Activated T-helper 17 cell treated with anti-CD3 and anti-CD28 coated beads, Interleukin-2, amount 50 U/mL, for 72 hours (primary cell): Measurements from ENCODE around the gene LRMDA. TPM values are rescaled to one million over a fixed set of nuclear protein-coding genes. Genes with fewer than 3 reads are reported as not detected.
"Not testable (repeated sequence)": the region's sequence is repeated elsewhere in the genome, so short reads cannot be mapped to it uniquely, and the experiment has no call there.

Source experiments
- ATAC-seq: fragments of 150-1000 bp; cut with Tn5 transposase; replicated peaks from 2 replicates; pipeline ENCODE4 v1.10.0; 2021; ENCODE audit warnings: mild to moderate bottlenecking, moderate library complexity
- H3K27ac Mint-ChIP-seq: one replicate; pipeline ENCODE4 v1.8.0; 2022; ENCODE audit warnings: mixed read lengths
- H3K27me3 Mint-ChIP-seq: one replicate; pipeline ENCODE4 v1.8.0; 2022; ENCODE audit warnings: mixed read lengths
- H3K36me3 Mint-ChIP-seq: one replicate; pipeline ENCODE4 v1.8.0; 2022; ENCODE audit warnings: low read depth, mild to moderate bottlenecking, mixed read lengths
- H3K4me1 Mint-ChIP-seq: one replicate; pipeline ENCODE4 v1.8.0; 2022; ENCODE audit warnings: mixed read lengths
- H3K4me3 Mint-ChIP-seq: one replicate; pipeline ENCODE4 v1.8.0; 2022; ENCODE audit warnings: mild to moderate bottlenecking, mixed read lengths
- H3K9me3 Mint-ChIP-seq: one replicate; pipeline ENCODE4 v1.8.0; 2022; ENCODE audit warnings: mixed read lengths
- total RNA-seq, 2 donors: library from RNA; stranded (reverse); gene quantifications; one replicate each; pipeline ENCODE4 v1.2.3, GENCODE V29; 2022

LRMDA gene
- total RNA-seq, 2 donors from 2014 or later: not detected

DNA sequence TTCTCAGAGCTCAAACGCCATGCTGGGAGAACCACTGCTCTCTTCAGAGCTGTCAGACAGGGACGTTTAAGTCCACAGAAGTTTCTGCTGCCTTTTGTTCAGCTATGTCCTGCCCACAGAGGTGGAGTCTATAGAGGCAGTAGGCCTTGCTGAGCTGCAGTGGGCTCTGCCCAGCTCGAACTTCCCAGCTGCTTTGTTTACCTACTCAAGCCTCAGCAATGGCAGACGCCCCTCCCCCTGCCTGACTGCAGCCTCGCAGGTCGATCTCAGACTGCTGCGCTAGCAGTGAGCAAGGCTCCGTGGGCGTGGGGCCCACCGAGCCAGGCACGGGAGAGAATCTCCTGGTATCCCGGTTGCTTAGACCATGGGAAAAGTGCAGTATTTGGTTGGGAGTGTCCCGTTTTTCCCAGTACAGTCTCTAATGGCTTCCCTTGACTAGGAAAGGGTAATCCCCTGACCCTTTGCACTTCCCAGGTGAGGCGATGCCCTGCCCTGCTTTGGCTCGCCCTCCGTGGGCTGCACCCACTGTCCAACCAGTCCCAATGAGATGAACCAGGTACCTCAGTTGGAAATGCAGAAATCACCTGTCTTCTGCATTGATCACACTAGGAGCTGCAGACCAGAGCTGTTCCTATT lies 89.9 kb downstream of the LRMDA start:
- peaks cover 27% of the 10 kb centered on the region for H3K27me3 Mint-ChIP-seq
- not testable (repeated sequence) for H3K27ac Mint-ChIP-seq, H3K4me3 Mint-ChIP-seq, H3K4me1 Mint-ChIP-seq, H3K36me3 Mint-ChIP-seq, ATAC-seq, H3K9me3 Mint-ChIP-seq

DNA sequence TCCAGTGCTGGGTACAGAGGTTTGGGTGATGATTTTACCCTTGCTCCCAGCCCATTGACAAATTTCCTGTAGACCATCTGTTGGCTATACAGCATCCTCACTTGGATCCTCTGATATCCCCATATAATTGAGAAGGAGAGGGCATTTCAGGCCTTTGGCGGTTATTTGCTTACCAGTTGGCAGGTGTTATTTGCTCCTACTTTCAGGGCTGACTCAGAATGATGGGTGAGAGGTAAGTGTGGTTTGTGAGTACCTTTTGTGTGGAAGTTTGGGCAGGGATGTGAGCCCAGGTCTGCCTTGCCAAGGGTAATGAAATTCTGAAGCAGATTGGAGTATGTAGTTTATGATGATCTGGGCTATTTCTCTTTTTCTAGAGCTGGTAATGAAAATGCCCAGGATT lies 93.6 kb downstream of the LRMDA start:
- no peak for ATAC-seq
- H3K4me3 Mint-ChIP-seq: no peak overlapping the region
- H3K27ac Mint-ChIP-seq: no peak overlapping the region
- no peaks in the 10 kb centered on the region for H3K9me3 Mint-ChIP-seq
- no peaks in the 10 kb centered on the region for H3K4me1 Mint-ChIP-seq
- H3K36me3 Mint-ChIP-seq: no peaks in the 10 kb centered on the region
- peaks cover 29% of the 10 kb centered on the region for H3K27me3 Mint-ChIP-seq

DNA sequence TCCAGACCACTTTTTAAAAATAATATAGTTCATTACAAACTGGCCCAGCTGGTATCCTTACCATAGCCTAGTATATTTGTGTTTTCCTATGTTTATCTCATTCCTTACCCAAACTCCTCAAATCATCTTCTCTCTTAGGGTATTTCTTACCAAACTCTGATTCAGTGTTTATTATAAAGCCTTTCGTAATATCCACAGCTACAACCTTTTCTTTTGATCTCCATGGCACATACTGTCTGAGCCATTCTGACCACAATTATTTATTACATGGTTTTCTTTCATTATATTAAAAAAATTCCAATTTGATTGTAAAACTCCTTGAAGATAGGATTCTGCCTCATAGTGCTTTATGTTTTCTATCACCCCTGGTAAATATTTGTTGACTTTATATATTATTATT lies 94.2 kb downstream of the LRMDA start:
- no peak overlapping the region for H3K4me3 Mint-ChIP-seq
- no peak overlapping the region for H3K27ac Mint-ChIP-seq
- H3K27me3 Mint-ChIP-seq: peaks cover 25% of the 10 kb centered on the region
- no peaks in the 10 kb centered on the region for H3K9me3 Mint-ChIP-seq
- H3K36me3 Mint-ChIP-seq: no peaks in the 10 kb centered on the region
- ATAC-seq: no peak
- no peaks in the 10 kb centered on the region for H3K4me1 Mint-ChIP-seq

DNA sequence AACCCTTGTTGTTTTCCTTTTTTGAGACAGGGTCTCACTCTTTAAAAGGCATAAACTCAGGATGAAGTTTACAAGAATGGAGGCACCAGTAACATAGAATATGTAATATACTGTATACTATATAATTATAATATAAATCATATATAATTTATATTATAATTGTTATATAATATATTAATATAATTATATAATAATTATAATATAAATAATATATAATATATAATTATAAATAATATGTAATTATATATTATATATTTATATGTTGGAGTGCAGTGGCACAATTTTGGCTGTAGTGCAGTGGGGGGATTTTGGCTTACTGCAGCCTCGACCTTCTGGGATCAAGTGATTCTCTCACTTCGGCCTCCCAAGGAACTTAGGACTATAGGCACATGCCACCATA lies 96.1 kb downstream of the LRMDA start:
- no peaks in the 10 kb centered on the region for H3K9me3 Mint-ChIP-seq
- no peak for ATAC-seq
- peaks cover 20% of the 10 kb centered on the region for H3K27me3 Mint-ChIP-seq
- H3K4me3 Mint-ChIP-seq: no peak overlapping the region
- H3K4me1 Mint-ChIP-seq: no peaks in the 10 kb centered on the region
- H3K27ac Mint-ChIP-seq: no peak overlapping the region
- no peaks in the 10 kb centered on the region for H3K36me3 Mint-ChIP-seq

GRCh38 chr10:75528392-75528791 lies 97.0 kb downstream of the LRMDA start:
- ATAC-seq: no peak
- H3K9me3 Mint-ChIP-seq: no peaks in the 10 kb centered on the region
- no peaks in the 10 kb centered on the region for H3K36me3 Mint-ChIP-seq
- H3K27ac Mint-ChIP-seq: no peak overlapping the region
- no peaks in the 10 kb centered on the region for H3K4me1 Mint-ChIP-seq
- no peak overlapping the region for H3K4me3 Mint-ChIP-seq
- peaks cover 17% of the 10 kb centered on the region for H3K27me3 Mint-ChIP-seq

DNA sequence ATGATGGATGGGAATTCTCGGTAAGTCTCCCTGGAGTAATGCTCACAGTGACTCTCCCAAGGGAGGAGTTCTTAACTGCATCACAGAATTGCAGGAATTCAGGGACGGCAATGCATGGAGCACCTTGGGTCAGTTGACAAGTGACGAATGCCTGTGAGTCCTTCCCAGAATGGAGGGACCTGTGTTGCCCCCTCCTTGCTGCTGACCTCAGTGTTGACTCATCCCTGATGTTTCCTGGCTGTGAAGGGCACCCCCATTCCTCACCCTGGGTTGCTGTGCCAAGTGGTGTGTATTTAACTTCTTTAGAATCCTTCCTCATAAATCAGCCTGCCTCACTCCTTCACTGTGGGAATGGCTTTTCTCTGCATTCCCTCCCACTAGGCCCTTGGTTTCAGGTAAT lies 98.9 kb downstream of the LRMDA start:
- no peak for ATAC-seq
- Mint-ChIP-seq H3K4me1 (no peaks in the 10 kb centered on the region), H3K36me3 (no peaks in the 10 kb centered on the region), H3K27ac (no peak overlapping the region), H3K9me3 (no peaks in the 10 kb centered on the region), H3K27me3 (peaks cover 15% of the 10 kb centered on the region), H3K4me3 (no peak overlapping the region)

DNA sequence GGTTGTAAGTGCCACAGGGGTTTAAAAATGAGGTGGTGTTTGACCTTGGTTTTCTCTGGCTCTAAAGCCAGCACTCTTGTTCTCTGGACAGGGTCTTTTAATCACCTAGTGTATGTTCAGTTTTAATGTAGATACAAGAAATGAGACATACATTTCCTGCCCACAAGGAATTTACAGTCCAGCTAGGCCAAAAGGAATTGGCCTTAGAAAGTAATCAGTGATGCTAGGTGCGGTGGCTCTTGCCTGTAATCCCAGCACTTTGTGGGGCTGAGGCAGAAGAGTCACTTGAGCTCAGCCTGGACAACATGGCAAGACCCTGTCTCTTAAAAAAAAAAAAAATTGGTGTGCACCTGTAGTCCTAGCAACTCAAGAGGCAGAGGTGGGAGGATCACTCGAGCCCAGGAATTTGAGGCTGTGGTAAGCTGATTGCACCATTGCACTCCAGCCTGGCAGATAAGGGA lies 100.2 kb downstream of the LRMDA start:
- H3K9me3 Mint-ChIP-seq: no peaks in the 10 kb centered on the region
- no peak overlapping the region for H3K27ac Mint-ChIP-seq
- no peaks in the 10 kb centered on the region for H3K36me3 Mint-ChIP-seq
- no peaks in the 10 kb centered on the region for H3K4me1 Mint-ChIP-seq
- H3K27me3 Mint-ChIP-seq: peaks cover 15% of the 10 kb centered on the region
- H3K4me3 Mint-ChIP-seq: no peak overlapping the region
- ATAC-seq: no peak

GRCh38 chr10:75532253-75532924 lies 101.0 kb downstream of the LRMDA start:
- Mint-ChIP-seq H3K4me1 (no peaks in the 10 kb centered on the region), H3K27ac (no peak overlapping the region), H3K9me3 (no peaks in the 10 kb centered on the region), H3K27me3 (peaks cover 15% of the 10 kb centered on the region), H3K4me3 (no peak overlapping the region), H3K36me3 (no peaks in the 10 kb centered on the region)
- ATAC-seq: peak; percentile 46

- H3K27ac Mint-ChIP-seq: no peak overlapping the region
- no peak for ATAC-seq
- H3K27me3 Mint-ChIP-seq: peaks cover 14% of the 10 kb centered on the region
- H3K4me1 Mint-ChIP-seq: no peaks in the 10 kb centered on the region
- no peaks in the 10 kb centered on the region for H3K9me3 Mint-ChIP-seq
- no peak overlapping the region for H3K4me3 Mint-ChIP-seq
- H3K36me3 Mint-ChIP-seq: no peaks in the 10 kb centered on the region
These were observed 106.7 kb downstream of the LRMDA start for GRCh38 chr10:75538144-75538543.

DNA sequence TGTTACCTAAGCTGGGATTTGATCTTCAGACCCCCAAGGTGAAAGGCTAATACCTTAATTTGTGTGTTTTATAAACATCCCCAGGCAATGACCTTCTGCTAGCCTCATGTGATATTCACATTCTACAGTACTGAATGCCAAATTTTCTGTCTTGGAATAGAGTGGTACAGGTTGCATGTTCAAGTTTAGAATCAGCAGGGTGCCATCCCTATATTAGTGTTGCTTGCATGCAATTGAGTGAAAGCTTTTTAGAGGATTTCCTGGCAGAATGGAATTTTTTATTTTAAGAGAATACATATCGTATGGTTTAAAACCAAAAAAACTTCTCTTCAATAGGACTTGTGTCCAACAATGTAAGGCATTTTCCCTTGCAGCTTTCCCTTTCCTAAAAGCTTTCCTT lies 107.3 kb downstream of the LRMDA start:
- Mint-ChIP-seq H3K9me3 (no peaks in the 10 kb centered on the region), H3K36me3 (no peaks in the 10 kb centered on the region), H3K4me1 (no peaks in the 10 kb centered on the region), H3K27ac (no peak overlapping the region), H3K27me3 (peaks cover 12% of the 10 kb centered on the region), H3K4me3 (no peak overlapping the region)
- no peak for ATAC-seq

DNA sequence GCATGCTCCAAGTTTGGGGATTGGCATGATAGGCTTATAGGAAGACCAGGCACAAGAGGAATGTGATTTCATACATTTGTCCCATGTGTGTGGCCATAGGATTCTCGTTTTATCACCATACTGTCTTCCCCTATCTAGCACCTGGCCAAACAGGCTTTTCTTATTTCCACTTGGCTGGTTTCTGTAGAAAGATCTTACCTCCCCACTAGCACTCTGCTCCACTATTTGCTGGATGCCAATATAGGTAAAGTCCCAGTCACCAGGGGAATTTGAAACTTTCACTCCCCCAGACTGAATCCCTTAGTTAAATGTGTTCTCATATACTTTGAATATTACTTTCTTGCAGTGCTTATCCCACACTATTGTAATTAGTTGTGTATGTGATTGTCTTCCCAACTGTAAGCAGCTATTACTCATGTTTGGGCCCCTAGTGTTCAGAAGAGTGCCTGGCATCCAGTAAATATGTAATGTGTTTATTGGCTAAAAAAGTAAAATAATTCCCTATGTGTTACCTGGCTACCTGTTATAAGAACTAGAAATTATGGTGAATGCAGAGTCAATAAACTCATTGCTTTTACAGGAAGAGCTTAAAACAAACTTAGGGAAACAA lies 109.0 kb downstream of the LRMDA start:
- peaks cover 21% of the 10 kb centered on the region for H3K27me3 Mint-ChIP-seq

GRCh38 chr10:75540981-75541380 lies 109.6 kb downstream of the LRMDA start:
- Mint-ChIP-seq H3K36me3 (no peaks in the 10 kb centered on the region), H3K4me3 (no peak overlapping the region), H3K4me1 (no peaks in the 10 kb centered on the region), H3K27ac (no peak overlapping the region), H3K9me3 (no peaks in the 10 kb centered on the region), H3K27me3 (peaks cover 24% of the 10 kb centered on the region)
- no peak for ATAC-seq

More for the DNA sequence above, 109.0 kb downstream of the LRMDA start:
- Mint-ChIP-seq H3K27ac (no peak overlapping the region), H3K36me3 (no peaks in the 10 kb centered on the region), H3K4me3 (no peak overlapping the region), H3K4me1 (no peaks in the 10 kb centered on the region), H3K9me3 (no peaks in the 10 kb centered on the region)
- no peak for ATAC-seq

- Mint-ChIP-seq H3K36me3 (no peaks in the 10 kb centered on the region), H3K27me3 (peaks cover 24% of the 10 kb centered on the region), H3K9me3 (no peaks in the 10 kb centered on the region), H3K4me1 (no peaks in the 10 kb centered on the region), H3K27ac (no peak overlapping the region), H3K4me3 (no peak overlapping the region)
- ATAC-seq: no peak
These were observed 110.0 kb downstream of the LRMDA start for GRCh38 chr10:75541411-75541810.

DNA sequence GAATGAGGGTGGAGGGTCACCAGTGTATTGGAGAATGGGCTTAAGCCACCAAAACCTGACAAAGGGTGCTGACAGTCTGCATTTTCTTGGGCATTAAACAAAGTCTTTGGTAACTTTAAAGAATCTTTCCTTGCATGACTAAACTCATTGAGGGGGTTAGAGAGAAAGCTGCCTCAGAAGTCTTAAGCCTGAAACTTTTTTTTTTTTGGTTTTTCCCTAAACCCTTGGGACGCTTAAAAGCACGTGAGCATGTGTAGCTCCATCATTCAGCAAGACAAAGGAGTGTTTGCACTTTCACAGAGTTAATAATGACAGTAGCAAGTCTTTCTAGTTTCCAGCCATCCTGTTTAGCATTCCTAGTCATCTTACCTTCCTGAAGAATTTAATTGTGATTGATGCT lies 110.7 kb downstream of the LRMDA start:
- no peak overlapping the region for H3K27ac Mint-ChIP-seq
- H3K36me3 Mint-ChIP-seq: no peaks in the 10 kb centered on the region
- no peak for ATAC-seq
- H3K27me3 Mint-ChIP-seq: peaks cover 26% of the 10 kb centered on the region
- H3K4me3 Mint-ChIP-seq: no peak overlapping the region
- H3K9me3 Mint-ChIP-seq: no peaks in the 10 kb centered on the region
- H3K4me1 Mint-ChIP-seq: no peaks in the 10 kb centered on the region

DNA sequence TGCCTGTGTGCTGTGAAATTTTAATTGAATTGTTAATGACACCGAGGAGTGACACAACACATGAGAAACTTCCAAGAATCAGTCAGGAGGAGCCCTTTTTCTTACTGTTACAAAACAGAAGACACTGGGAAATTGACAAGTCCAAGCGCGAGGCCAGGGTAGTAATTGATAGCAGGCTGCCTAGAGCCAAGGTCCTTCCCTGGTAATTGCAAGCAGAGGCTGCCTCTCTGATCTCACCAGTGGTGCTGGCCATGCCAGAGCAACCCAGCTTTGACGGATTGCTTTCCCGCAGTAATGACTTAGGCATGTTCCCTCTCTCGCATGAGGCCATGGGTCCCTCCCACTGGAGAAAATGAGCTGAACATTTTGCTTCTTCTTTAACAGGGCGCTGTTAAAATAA lies 111.5 kb downstream of the LRMDA start:
- Mint-ChIP-seq H3K27me3 (peaks cover 30% of the 10 kb centered on the region), H3K9me3 (no peaks in the 10 kb centered on the region), H3K36me3 (no peaks in the 10 kb centered on the region), H3K4me1 (no peaks in the 10 kb centered on the region), H3K27ac (no peak overlapping the region), H3K4me3 (no peak overlapping the region)
- no peak for ATAC-seq
